HG02798 (cell line): Measurements from ENCODE around the gene NPM1.

Experiments used
- ATAC-seq: cut with Tn5 transposase; IDR thresholded peaks from one replicate; pipeline ENCODE4 v1.9.1; 2021; ENCODE audit warnings: mild to moderate bottlenecking; ENCODE audit not compliant: unreplicated experiment, poor library complexity

Gene NPM1

DNA sequence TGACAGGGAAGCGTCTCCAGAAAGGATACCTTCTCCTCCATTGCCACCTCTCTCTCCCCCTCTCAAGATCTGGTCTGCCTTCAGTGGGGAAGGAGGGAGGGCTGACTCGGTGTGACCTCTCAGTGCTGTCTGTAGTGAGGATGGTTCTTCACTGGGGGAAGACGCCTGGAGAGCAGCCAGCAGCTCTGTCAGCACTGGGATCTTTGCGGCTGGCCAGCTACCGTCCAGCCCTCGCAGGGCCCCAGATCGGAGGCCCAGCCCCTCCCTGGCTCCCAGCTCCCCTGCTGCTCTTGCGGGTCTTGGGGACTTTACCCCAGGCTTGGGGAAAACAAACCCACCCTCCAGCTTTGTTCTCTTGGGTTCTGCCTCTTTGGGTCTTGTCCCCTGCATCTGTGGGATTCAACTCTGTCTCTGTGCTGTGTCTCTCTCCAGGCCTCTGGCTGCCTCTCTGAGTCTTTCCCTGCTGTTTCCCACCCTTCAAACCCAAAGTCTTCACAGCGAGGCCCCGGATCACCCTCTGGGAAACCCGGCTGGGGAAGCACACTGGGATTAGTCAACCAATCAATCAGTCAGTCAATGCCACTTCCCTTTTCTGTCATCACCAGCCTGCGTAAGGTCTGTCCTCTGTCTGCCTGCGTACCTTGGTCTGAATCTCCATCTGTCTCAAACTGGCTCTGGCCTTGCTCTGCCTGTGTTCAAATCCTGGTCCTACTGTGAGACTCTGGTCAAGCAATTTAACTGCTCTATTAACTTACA lies 54.8 kb downstream of the NPM1 start:
- no peak for ATAC-seq

GRCh38 chr5:171444582-171444981 lies 56.9 kb downstream of the NPM1 start:
- ATAC-seq: no peak

- ATAC-seq: no peak
Observed at GRCh38 chr5:171445644-171446516, 58.2 kb downstream of the NPM1 start.

- ATAC-seq: no peak
Observed at GRCh38 chr5:171447226-171447625, 59.6 kb downstream of the NPM1 start.

- ATAC-seq: no peak
Observed at GRCh38 chr5:171449426-171449825, 61.8 kb downstream of the NPM1 start.

GRCh38 chr5:171450423-171451331 lies 63.0 kb downstream of the NPM1 start:
- ATAC-seq: no peak

DNA sequence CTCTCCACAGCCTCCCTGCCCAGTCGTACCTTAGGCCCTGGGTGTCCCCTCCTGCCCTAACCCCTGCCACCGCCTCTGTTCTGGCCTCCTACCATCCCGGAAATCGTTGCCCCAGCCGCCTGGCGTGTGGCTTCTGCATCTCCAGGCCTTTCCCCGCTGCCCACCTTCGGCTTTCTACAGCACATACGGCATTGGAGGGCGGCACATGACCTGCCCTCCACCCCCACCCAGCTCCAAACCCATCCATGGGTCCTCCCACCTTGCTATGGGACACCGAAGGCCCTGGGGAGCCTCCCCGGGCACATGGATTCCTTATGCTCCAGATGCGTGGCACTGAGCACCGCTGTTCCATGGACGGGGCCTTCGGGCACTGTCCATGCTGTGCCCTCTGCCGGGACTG lies 63.8 kb downstream of the NPM1 start:
- ATAC-seq: no peak

- no peak for ATAC-seq
Observed at GRCh38 chr5:171453056-171453725, 65.5 kb downstream of the NPM1 start.

GRCh38 chr5:171453988-171454387 lies 66.3 kb downstream of the NPM1 start:
- ATAC-seq: no peak

DNA sequence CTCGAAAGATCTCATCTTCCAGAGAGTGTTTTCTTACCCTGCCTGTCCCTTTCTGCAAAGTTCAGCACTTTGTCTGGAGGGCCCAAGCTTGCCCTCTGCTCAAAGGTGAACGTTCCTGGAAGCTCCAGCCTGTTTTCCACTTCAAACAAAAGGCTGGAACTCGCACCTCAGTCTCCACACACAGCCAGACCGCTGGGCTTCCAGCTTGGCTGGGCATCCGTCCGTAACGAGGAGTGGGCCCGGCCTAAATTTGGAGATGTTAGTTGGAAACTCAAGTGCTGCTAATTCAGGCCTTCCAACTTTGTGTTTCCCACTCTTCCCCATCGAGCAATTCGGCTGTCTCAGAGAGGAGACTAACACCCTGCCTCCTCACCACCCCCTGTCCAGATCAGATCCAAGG lies 66.9 kb downstream of the NPM1 start:
- ATAC-seq: no peak

DNA sequence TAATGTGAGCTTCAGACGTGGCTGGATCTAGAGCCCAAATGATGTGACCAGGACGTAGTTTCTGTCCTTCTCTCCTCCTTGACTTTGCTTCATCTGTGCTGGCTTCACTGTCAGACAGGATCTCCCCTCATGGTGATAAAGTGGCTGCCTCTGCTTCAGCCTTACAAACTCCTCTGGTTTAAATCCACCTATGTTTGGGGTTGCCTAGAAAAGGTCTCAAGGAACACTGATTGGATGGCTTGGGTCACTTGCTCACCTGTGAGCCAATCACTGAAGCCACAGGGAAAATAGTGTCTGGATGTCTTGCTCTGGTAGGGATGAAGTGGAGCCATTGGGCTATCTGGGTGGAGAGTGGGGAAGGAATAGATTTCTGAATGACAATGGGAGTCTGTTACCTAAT lies 67.9 kb downstream of the NPM1 start:
- ATAC-seq: no peak

- no peak for ATAC-seq
Observed at GRCh38 chr5:171457208-171457981, 69.7 kb downstream of the NPM1 start.

- ATAC-seq: no peak
Observed at GRCh38 chr5:171459839-171460238, 72.2 kb downstream of the NPM1 start.
